Measurements from ENCODE around the gene PCDHA8.
"Not testable (repeated sequence)": the region's sequence is repeated elsewhere in the genome, so short reads cannot be mapped to it uniquely, and the experiment has no call there.

The PCDHA8 gene

DNA sequence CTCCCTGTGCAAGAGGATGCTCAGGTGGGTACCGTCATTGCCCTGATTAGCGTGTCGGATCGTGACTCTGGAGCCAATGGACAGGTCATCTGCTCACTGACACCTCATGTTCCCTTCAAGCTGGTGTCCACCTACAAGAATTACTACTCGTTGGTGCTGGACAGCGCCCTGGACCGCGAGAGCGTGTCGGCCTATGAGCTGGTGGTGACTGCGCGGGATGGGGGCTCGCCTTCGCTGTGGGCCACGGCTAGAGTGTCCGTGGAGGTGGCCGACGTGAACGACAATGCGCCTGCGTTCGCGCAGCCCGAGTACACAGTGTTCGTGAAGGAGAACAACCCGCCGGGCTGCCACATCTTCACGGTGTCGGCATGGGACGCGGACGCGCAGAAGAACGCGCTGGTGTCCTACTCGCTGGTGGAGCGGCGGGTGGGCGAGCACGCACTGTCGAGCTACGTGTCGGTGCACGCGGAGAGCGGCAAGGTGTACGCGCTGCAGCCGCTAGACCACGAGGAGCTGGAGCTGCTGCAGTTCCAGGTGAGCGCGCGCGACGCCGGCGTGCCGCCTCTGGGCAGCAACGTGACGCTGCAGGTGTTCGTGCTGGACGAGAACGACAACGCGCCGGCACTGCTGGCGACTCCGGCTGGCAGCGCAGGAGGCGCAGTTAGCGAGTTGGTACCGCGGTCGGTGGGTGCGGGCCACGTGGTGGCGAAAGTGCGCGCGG is 35.7 kb downstream of the PCDHA8 start:
- H3K9ac ChIP-seq (ENCODE audit: low read depth, low read length); H3K9me3 ChIP-seq (ENCODE audit: control insufficient read depth, insufficient read depth, low read length); H3K36me3 ChIP-seq (ENCODE audit: insufficient read depth, low read length); H3K4me1 ChIP-seq (ENCODE audit: insufficient read depth, low read length): not testable (repeated sequence)

DNA sequence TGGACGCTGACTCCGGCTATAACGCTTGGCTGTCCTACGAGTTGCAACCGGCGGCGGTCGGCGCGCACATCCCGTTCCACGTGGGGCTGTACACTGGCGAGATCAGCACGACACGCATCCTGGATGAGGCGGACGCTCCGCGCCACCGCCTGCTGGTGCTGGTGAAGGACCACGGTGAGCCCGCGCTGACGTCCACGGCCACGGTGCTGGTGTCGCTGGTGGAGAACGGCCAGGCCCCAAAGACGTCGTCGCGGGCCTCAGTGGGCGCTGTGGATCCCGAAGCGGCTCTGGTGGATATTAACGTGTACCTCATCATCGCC is 36.2 kb downstream of the PCDHA8 start:
- Histone ChIP-seq H3K36me3 (ENCODE audit: insufficient read depth, low read length) (no peaks in the 10 kb centered on the region), H3K4me1 (ENCODE audit: insufficient read depth, low read length) (no peaks in the 10 kb centered on the region), H3K9ac (ENCODE audit: low read depth, low read length) (no peak overlapping the region), H3K9me3 (ENCODE audit: control insufficient read depth, insufficient read depth, low read length) (no peaks in the 10 kb centered on the region)

DNA sequence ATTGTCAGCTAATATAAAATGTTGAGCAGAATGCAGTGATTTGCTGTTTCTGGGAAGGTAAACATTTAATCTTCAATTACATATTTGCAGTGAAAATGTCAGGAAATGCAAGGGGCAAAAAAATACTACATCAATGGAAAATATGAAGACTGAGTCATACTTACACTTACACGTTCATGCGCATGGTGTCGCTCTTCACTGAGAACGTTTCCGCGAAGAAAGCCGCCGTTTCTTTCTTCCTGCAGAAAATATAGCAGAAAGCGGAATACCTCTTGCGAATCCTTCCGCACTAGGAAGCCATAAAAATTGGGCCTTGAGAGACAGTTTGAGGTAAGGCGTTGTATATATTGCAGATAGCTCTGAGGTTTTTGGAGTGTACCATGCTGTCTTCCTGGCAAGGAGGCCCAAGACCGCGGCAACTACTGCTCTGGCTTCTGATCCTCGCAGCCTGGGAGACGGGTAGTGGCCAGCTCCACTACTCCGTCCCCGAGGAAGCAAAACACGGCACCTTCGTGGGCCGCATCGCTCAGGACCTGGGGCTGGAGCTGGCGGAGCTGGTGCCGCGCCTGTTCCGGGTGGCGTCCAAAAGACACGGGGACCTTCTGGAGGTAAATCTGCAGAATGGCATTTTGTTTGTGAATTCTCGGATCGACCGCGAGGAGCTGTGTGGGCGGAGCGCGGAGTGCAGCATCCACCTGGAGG is 41.1 kb downstream of the PCDHA8 start, which contains the start of gene PCDHA13:
PCDHA13 (plus strand) TSS at position 236 of the 702 bp plus-strand sequence; CDS start at position 381, 145 bp downstream.
- H3K36me3 ChIP-seq (ENCODE audit: insufficient read depth, low read length): no peaks in the 10 kb centered on the region
- H3K9me3 ChIP-seq (ENCODE audit: control insufficient read depth, insufficient read depth, low read length): no peaks in the 10 kb centered on the region
- no peaks in the 10 kb centered on the region for H3K4me1 ChIP-seq (ENCODE audit: insufficient read depth, low read length)
- 0 out of 2 replicates have a peak within 1 kb of the TSS, but pooled peaks have one; percentile 22 for H3K9ac ChIP-seq (ENCODE audit: low read depth, low read length)

DNA sequence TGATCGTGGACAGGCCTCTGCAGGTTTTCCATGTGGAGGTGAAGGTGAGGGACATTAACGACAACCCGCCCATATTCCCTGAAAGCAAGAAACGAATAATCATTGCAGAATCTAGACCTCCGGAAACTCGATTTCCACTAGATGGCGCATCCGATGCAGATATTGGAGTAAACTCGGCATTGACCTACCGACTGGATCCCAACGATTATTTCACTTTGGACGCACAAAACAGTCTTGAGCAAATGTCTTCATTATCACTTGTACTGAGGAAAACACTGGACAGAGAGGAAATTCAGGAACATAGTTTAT is 41.6 kb downstream of the PCDHA8 start:
- no peak overlapping the region for H3K9ac ChIP-seq (ENCODE audit: low read depth, low read length)
- H3K36me3 ChIP-seq (ENCODE audit: insufficient read depth, low read length): no peaks in the 10 kb centered on the region
- no peaks in the 10 kb centered on the region for H3K4me1 ChIP-seq (ENCODE audit: insufficient read depth, low read length)
- no peaks in the 10 kb centered on the region for H3K9me3 ChIP-seq (ENCODE audit: control insufficient read depth, insufficient read depth, low read length)

DNA sequence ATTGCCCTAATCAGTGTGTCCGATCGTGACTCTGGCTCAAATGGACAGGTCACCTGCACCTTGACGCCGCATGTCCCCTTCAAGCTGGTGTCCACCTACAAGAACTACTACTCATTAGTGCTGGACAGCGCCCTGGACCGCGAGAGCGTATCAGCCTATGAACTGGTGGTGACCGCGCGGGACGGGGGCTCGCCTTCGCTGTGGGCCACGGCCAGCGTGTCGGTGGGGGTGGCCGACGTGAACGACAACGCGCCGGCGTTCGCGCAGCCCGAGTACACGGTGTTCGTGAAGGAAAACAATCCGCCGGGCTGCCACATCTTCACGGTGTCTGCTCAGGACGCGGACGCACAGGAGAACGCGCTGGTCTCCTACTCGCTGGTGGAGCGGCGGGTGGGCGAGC is 42.4 kb downstream of the PCDHA8 start:
- H3K36me3 ChIP-seq (ENCODE audit: insufficient read depth, low read length): no peaks in the 10 kb centered on the region
- no peaks in the 10 kb centered on the region for H3K4me1 ChIP-seq (ENCODE audit: insufficient read depth, low read length)
- H3K9me3 ChIP-seq (ENCODE audit: control insufficient read depth, insufficient read depth, low read length): no peaks in the 10 kb centered on the region
- no peak overlapping the region for H3K9ac ChIP-seq (ENCODE audit: low read depth, low read length)

DNA sequence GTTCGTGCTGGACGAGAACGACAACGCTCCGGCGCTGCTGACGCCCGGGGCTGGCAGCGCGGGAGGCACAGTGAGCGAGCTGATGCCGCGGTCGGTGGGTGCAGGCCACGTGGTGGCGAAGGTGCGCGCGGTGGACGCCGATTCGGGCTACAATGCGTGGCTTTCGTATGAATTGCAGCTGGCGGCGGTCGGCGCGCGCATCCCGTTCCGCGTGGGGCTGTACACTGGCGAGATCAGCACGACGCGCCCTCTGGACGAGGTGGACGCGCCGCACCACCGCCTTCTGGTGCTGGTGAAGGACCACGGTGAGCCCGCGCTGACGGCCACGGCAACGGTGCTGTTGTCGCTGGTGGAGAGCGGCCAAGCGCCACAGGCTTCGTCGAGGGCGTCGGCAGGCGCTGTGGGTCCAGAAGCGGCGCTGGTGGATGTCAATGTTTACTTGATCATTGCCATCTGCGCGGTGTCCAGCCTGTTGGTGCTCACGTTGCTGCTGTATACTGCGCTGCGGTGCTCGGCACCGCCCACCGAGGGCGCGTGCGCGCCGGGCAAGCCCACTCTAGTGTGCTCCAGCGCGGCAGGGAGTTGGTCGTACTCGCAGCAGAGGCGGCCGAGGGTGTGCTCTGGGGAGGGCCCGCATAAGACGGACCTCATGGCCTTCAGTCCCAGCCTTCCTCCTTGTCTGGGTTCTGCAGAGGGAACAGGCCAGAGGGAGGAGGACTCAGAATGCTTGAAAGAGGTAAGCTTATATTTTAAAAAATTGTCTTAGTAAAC is 43.1 kb downstream of the PCDHA8 start:
- no peak overlapping the region for H3K9ac ChIP-seq (ENCODE audit: low read depth, low read length)
- H3K4me1 ChIP-seq (ENCODE audit: insufficient read depth, low read length): no peaks in the 10 kb centered on the region
- H3K9me3 ChIP-seq (ENCODE audit: control insufficient read depth, insufficient read depth, low read length): no peaks in the 10 kb centered on the region
- H3K36me3 ChIP-seq (ENCODE audit: insufficient read depth, low read length): no peaks in the 10 kb centered on the region
